GM21619 (cell line): ENCODE data around the gene TCAP.

Experiments
- ATAC-seq: cut with Tn5 transposase; IDR thresholded peaks from one replicate; pipeline ENCODE4 v1.9.1; 2021; ENCODE audit not compliant: unreplicated experiment

TCAP gene

GRCh38 chr17:39648616-39649366 is 16.4 kb upstream of the TCAP start:
- no peak for ATAC-seq

- no peak for ATAC-seq
Measured at GRCh38 chr17:39650121-39650579, 15.0 kb upstream of the TCAP start.

GRCh38 chr17:39651923-39652586 is 13.1 kb upstream of the TCAP start:
- ATAC-seq = no peak

- no peak for ATAC-seq
Measured at GRCh38 chr17:39652587-39653315, 12.4 kb upstream of the TCAP start.

GRCh38 chr17:39653316-39653661 is 11.9 kb upstream of the TCAP start:
- ATAC-seq = no peak

- ATAC-seq = no peak
Measured at GRCh38 chr17:39653662-39654331, 11.4 kb upstream of the TCAP start.

- ATAC-seq = no peak
Measured at GRCh38 chr17:39655105-39655504, 10.0 kb upstream of the TCAP start.

- ATAC-seq = no peak
Measured at GRCh38 chr17:39658346-39658745, 6.8 kb upstream of the TCAP start.

- ATAC-seq = no peak
Measured at GRCh38 chr17:39658760-39659159, 6.4 kb upstream of the TCAP start.

GRCh38 chr17:39659279-39660010 is 5.7 kb upstream of the TCAP start:
- ATAC-seq = no peak

GRCh38 chr17:39660011-39660360 is 5.2 kb upstream of the TCAP start:
- ATAC-seq = no peak

GRCh38 chr17:39660397-39661385 is 4.5 kb upstream of the TCAP start:
- no peak for ATAC-seq

GRCh38 chr17:39661744-39662541 is 3.2 kb upstream of the TCAP start:
- ATAC-seq = no peak

- no peak for ATAC-seq
Measured at GRCh38 chr17:39662551-39663339, 2.4 kb upstream of the TCAP start.

GRCh38 chr17:39663340-39663687 is 1.8 kb upstream of the TCAP start:
- ATAC-seq = no peak

- ATAC-seq = no peak
Measured at GRCh38 chr17:39663688-39664580, 1.2 kb upstream of the TCAP start.

- ATAC-seq = no peak
Measured at GRCh38 chr17:39665642-39666224, 584 bp downstream of the TCAP start.
